Panc1 (cell line): Measurements from ENCODE around the gene INPP5K.

Source experiments
- CTCF ChIP-seq: fragments of 450-650 bp; IDR thresholded peaks from 2 replicates; pipeline ENCODE4 v1.5.1; 2017; ENCODE audit warnings: mild to moderate bottlenecking
- POLR2AphosphoS5 ChIP-seq: IDR thresholded peaks from 2 replicates; pipeline ENCODE4 v1.6.1; 2012; ENCODE audit warnings: mild to moderate bottlenecking, low read depth, low read length, moderate library complexity
- SIN3A ChIP-seq: IDR thresholded peaks from 2 replicates; pipeline ENCODE4 v1.6.1; 2012; ENCODE audit warnings: low read depth, mild to moderate bottlenecking, low read length, moderate library complexity, borderline replicate concordance; ENCODE audit not compliant: insufficient read depth
- TCF7L2 ChIP-seq: IDR thresholded peaks from 2 replicates; pipeline ENCODE4 v1.6.1; 2011; ENCODE audit warnings: mild to moderate bottlenecking, low read depth, low read length, inconsistent platforms
- TF ChIP-seq, protein P1 (sequence below), 2 experiments: IDR thresholded peaks; 2 replicates each; pipeline ENCODE4 v1.6.1; 2011 to 2012; ENCODE audit warnings: low read depth in 2 of 2, control low read depth in 1 of 2, low read length in 1 of 2, mild to moderate bottlenecking in 1 of 2, moderate library complexity in 1 of 2; ENCODE audit not compliant: insufficient read depth in 1 of 2

GRCh38 chr17:1490643-1491442 lies 25.6 kb downstream of the INPP5K start:
- no peak for TF ChIP-seq CTCF
- TF ChIP-seq, protein P1, sequence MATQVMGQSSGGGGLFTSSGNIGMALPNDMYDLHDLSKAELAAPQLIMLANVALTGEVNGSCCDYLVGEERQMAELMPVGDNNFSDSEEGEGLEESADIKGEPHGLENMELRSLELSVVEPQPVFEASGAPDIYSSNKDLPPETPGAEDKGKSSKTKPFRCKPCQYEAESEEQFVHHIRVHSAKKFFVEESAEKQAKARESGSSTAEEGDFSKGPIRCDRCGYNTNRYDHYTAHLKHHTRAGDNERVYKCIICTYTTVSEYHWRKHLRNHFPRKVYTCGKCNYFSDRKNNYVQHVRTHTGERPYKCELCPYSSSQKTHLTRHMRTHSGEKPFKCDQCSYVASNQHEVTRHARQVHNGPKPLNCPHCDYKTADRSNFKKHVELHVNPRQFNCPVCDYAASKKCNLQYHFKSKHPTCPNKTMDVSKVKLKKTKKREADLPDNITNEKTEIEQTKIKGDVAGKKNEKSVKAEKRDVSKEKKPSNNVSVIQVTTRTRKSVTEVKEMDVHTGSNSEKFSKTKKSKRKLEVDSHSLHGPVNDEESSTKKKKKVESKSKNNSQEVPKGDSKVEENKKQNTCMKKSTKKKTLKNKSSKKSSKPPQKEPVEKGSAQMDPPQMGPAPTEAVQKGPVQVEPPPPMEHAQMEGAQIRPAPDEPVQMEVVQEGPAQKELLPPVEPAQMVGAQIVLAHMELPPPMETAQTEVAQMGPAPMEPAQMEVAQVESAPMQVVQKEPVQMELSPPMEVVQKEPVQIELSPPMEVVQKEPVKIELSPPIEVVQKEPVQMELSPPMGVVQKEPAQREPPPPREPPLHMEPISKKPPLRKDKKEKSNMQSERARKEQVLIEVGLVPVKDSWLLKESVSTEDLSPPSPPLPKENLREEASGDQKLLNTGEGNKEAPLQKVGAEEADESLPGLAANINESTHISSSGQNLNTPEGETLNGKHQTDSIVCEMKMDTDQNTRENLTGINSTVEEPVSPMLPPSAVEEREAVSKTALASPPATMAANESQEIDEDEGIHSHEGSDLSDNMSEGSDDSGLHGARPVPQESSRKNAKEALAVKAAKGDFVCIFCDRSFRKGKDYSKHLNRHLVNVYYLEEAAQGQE (IDR thresholded peaks at IDR 0.05; ENCODE audit: insufficient read depth in 1 of 2, low read depth in 2 of 2, low read length in 1 of 2) = no peak
- TF ChIP-seq POLR2AphosphoS5 = no peak
- TF ChIP-seq SIN3A = 0 out of 2 replicates have a peak, but pooled peaks have one; percentile 0
- TF ChIP-seq TCF7L2 = no peak
